Fibroblast of lung (primary cell): ENCODE measurements around the gene MPPED2.

Experiments used
- EZH2 ChIP-seq: IDR thresholded peaks from 2 replicates; pipeline ENCODE4 v1.5.1; 2012; ENCODE audit warnings: low read length, control low read depth, mild to moderate bottlenecking; ENCODE audit errors: missing control alignments
- TF ChIP-seq, protein P1 (sequence below), 2 donors: IDR thresholded peaks in 1 of 2; conservative IDR thresholded peaks in 1 of 2; 1 replicate in 1 of 2; 2 replicates in 1 of 2; pipeline ENCODE4 v1.5.1; 2011 to 2012; ENCODE audit warnings: low read length in 2 of 2, control low read depth in 1 of 2, inconsistent platforms in 1 of 2, low read depth in 1 of 2, mild to moderate bottlenecking in 1 of 2

DNA sequence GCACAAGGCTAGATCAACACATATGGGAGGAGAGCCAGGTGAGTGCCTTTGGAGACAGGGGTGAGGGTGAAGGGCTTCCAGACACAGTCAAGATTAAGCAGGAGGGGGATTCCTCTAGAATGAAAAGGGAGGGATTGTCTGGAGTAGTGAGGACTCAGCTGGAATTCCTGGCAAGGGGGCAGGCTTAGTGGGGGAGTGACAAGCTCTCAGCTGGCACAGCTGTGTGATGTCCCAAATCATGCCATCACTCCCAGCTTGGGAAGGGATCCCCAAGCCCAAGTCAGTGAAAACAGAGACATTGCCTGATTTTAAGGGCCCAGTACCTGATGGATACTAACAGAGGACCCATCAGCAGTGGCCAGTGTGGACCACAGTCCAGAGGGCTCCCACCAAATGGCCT is 119.0 kb downstream of the MPPED2 start:
- TF ChIP-seq, protein P1, sequence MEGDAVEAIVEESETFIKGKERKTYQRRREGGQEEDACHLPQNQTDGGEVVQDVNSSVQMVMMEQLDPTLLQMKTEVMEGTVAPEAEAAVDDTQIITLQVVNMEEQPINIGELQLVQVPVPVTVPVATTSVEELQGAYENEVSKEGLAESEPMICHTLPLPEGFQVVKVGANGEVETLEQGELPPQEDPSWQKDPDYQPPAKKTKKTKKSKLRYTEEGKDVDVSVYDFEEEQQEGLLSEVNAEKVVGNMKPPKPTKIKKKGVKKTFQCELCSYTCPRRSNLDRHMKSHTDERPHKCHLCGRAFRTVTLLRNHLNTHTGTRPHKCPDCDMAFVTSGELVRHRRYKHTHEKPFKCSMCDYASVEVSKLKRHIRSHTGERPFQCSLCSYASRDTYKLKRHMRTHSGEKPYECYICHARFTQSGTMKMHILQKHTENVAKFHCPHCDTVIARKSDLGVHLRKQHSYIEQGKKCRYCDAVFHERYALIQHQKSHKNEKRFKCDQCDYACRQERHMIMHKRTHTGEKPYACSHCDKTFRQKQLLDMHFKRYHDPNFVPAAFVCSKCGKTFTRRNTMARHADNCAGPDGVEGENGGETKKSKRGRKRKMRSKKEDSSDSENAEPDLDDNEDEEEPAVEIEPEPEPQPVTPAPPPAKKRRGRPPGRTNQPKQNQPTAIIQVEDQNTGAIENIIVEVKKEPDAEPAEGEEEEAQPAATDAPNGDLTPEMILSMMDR (conservative IDR thresholded peaks at IDR 0.05 in 1 of 2, IDR thresholded peaks at IDR 0.05 in 1 of 2; ENCODE audit: low read depth in 1 of 2, low read length in 2 of 2) = no peak
- no peak for TF ChIP-seq EZH2
